ENCODE results near the gene KCNMA1.

Gene KCNMA1

GRCh38 chr10:76871697-76872295 lies 765.8 kb downstream of the KCNMA1 start:
- WGBS: 96% methylated on average over 2 of the region's 2 CpGs
- H3K4me3 ChIP-seq (ENCODE audit: insufficient read depth in 1 of 2, low read depth in 1 of 2, low read length in 2 of 2): no peak overlapping the region

GRCh38 chr10:76869931-76870330 lies 767.7 kb downstream of the KCNMA1 start:
- H4K8ac ChIP-seq (ENCODE audit: low read length): no peak overlapping the region
- H2BK12ac ChIP-seq (ENCODE audit: low read length in 2 of 2): no peak overlapping the region
- no peak overlapping the region for H3K4me2 ChIP-seq (ENCODE audit: low read length, poor library complexity, severe bottlenecking)
- peak overlapping the region in 1 of 2 experiments; percentile 55 for H3K23ac ChIP-seq (ENCODE audit: low read length in 2 of 2)
- no peak overlapping the region for H3K4ac ChIP-seq (ENCODE audit: low read depth in 1 of 2, low read length in 2 of 2)
- no peak overlapping the region for H3K9ac ChIP-seq (ENCODE audit: low read length)
- WGBS: 89% methylated on average over 10 of the region's 10 CpGs
- H3K79me1 ChIP-seq (replicated peaks; ENCODE audit: low read length, poor library complexity, severe bottlenecking): no peaks in the 10 kb centered on the region
- H3K4me1 ChIP-seq (ENCODE audit: control insufficient read depth, insufficient read depth, low read depth, low read length): no peaks in the 10 kb centered on the region
- H2AFZ ChIP-seq (ENCODE audit: low read depth, low read length): no peak overlapping the region
- peak overlapping the region; percentile 85 for H2BK15ac ChIP-seq (ENCODE audit: low read depth, poor library complexity, severe bottlenecking)
- H4K91ac ChIP-seq (ENCODE audit: low read length): no peak overlapping the region
- peaks cover 0 to 4% of the 10 kb centered on the region in 2 experiments for H3K27me3 ChIP-seq (ENCODE audit: control insufficient read depth in 1 of 2, insufficient read depth in 1 of 2, low read length in 2 of 2)
- H3K14ac ChIP-seq (ENCODE audit: low read length in 2 of 2): peak overlapping the region in 1 of 2 experiments; percentile 68
- H3K4me3 ChIP-seq (ENCODE audit: insufficient read depth in 1 of 2, low read depth in 1 of 2, low read length in 2 of 2): no peak overlapping the region
- no peak overlapping the region for H2BK120ac ChIP-seq (ENCODE audit: low read depth, low read length)
- H3K36me3 ChIP-seq (ENCODE audit: control insufficient read depth in 1 of 2, insufficient read depth in 2 of 2, low read depth in 1 of 2, low read length in 2 of 2): no peaks in the 10 kb centered on the region
- no peak overlapping the region for H2BK5ac ChIP-seq (ENCODE audit: low read depth, low read length, poor library complexity, severe bottlenecking)
- H2AK5ac ChIP-seq (ENCODE audit: low read length, severe bottlenecking): no peak overlapping the region
- no peak overlapping the region for H3K18ac ChIP-seq (ENCODE audit: low read depth in 1 of 2, low read length in 2 of 2)
- H3K9me3 ChIP-seq (ENCODE audit: control insufficient read depth, low read length): no peaks in the 10 kb centered on the region
- DNase-seq: no peak
- H3K27ac ChIP-seq (ENCODE audit: low read length, poor library complexity, severe bottlenecking): no peak overlapping the region

More at GRCh38 chr10:76871697-76872295, 765.8 kb downstream of the KCNMA1 start:
- Histone ChIP-seq H3K27me3 (ENCODE audit: control insufficient read depth in 1 of 2, insufficient read depth in 1 of 2, low read length in 2 of 2) (peaks cover 0 to 4% of the 10 kb centered on the region in 2 experiments), H3K18ac (ENCODE audit: low read depth in 1 of 2, low read length in 2 of 2) (no peak overlapping the region), H3K14ac (ENCODE audit: low read length in 2 of 2) (no peak overlapping the region), H2AFZ (ENCODE audit: low read depth, low read length) (no peak overlapping the region), H2BK120ac (ENCODE audit: low read depth, low read length) (no peak overlapping the region), H3K36me3 (ENCODE audit: control insufficient read depth in 1 of 2, insufficient read depth in 2 of 2, low read depth in 1 of 2, low read length in 2 of 2) (no peaks in the 10 kb centered on the region), H3K27ac (ENCODE audit: low read length, poor library complexity, severe bottlenecking) (no peak overlapping the region), H2AK5ac (ENCODE audit: low read length, severe bottlenecking) (no peak overlapping the region), H2BK12ac (ENCODE audit: low read length in 2 of 2) (no peak overlapping the region), H3K4me2 (ENCODE audit: low read length, poor library complexity, severe bottlenecking) (no peak overlapping the region), H4K91ac (ENCODE audit: low read length) (no peak overlapping the region), H3K9ac (ENCODE audit: low read length) (no peak overlapping the region), H2BK5ac (ENCODE audit: low read depth, low read length, poor library complexity, severe bottlenecking) (no peak overlapping the region), H3K9me3 (ENCODE audit: control insufficient read depth, low read length) (no peaks in the 10 kb centered on the region), H3K23ac (ENCODE audit: low read length in 2 of 2) (no peak overlapping the region), H3K79me1 (replicated peaks; ENCODE audit: low read length, poor library complexity, severe bottlenecking) (no peaks in the 10 kb centered on the region), H3K4me1 (ENCODE audit: control insufficient read depth, insufficient read depth, low read depth, low read length) (no peaks in the 10 kb centered on the region), H3K4ac (ENCODE audit: low read depth in 1 of 2, low read length in 2 of 2) (no peak overlapping the region), H4K8ac (ENCODE audit: low read length) (no peak overlapping the region), H2BK15ac (ENCODE audit: low read depth, poor library complexity, severe bottlenecking) (no peak overlapping the region)
- DNase-seq: no peak

GRCh38 chr10:76868098-76868977 lies 769.3 kb downstream of the KCNMA1 start:
- H2AK5ac ChIP-seq (ENCODE audit: low read length, severe bottlenecking): no peak overlapping the region
- H3K36me3 ChIP-seq (ENCODE audit: control insufficient read depth in 1 of 2, insufficient read depth in 2 of 2, low read depth in 1 of 2, low read length in 2 of 2): no peaks in the 10 kb centered on the region
- no peak overlapping the region for H3K18ac ChIP-seq (ENCODE audit: low read depth in 1 of 2, low read length in 2 of 2)
- no peak overlapping the region for H3K27ac ChIP-seq (ENCODE audit: low read length, poor library complexity, severe bottlenecking)
- H3K4me1 ChIP-seq (ENCODE audit: control insufficient read depth, insufficient read depth, low read depth, low read length): no peaks in the 10 kb centered on the region
- H3K27me3 ChIP-seq (ENCODE audit: control insufficient read depth in 1 of 2, insufficient read depth in 1 of 2, low read length in 2 of 2): peaks cover 0 to 4% of the 10 kb centered on the region in 2 experiments
- H4K91ac ChIP-seq (ENCODE audit: low read length): no peak overlapping the region
- no peak overlapping the region for H3K23ac ChIP-seq (ENCODE audit: low read length in 2 of 2)
- no peak overlapping the region for H3K4ac ChIP-seq (ENCODE audit: low read depth in 1 of 2, low read length in 2 of 2)
- H3K4me3 ChIP-seq (ENCODE audit: insufficient read depth in 1 of 2, low read depth in 1 of 2, low read length in 2 of 2): peak overlapping the region in 1 of 2 experiments; percentile 33
- H3K14ac ChIP-seq (ENCODE audit: low read length in 2 of 2): no peak overlapping the region
- no peak overlapping the region for H2BK12ac ChIP-seq (ENCODE audit: low read length in 2 of 2)
- H2BK120ac ChIP-seq (ENCODE audit: low read depth, low read length): no peak overlapping the region
- no peak overlapping the region for H2AFZ ChIP-seq (ENCODE audit: low read depth, low read length)
- H3K9ac ChIP-seq (ENCODE audit: low read length): peak overlapping the region; percentile 77
- H4K8ac ChIP-seq (ENCODE audit: low read length): no peak overlapping the region
- no peaks in the 10 kb centered on the region for H3K79me1 ChIP-seq (replicated peaks; ENCODE audit: low read length, poor library complexity, severe bottlenecking)
- no peak overlapping the region for H2BK15ac ChIP-seq (ENCODE audit: low read depth, poor library complexity, severe bottlenecking)
- 83% methylated on average over 3 of the region's 4 CpGs for WGBS
- H3K4me2 ChIP-seq (ENCODE audit: low read length, poor library complexity, severe bottlenecking): no peak overlapping the region
- no peak overlapping the region for H2BK5ac ChIP-seq (ENCODE audit: low read depth, low read length, poor library complexity, severe bottlenecking)
- no peaks in the 10 kb centered on the region for H3K9me3 ChIP-seq (ENCODE audit: control insufficient read depth, low read length)
- no peak for DNase-seq

GRCh38 chr10:76866841-76867586 lies 770.6 kb downstream of the KCNMA1 start:
- Histone ChIP-seq H3K4ac (ENCODE audit: low read depth in 1 of 2, low read length in 2 of 2) (no peak overlapping the region), H2BK120ac (ENCODE audit: low read depth, low read length) (no peak overlapping the region), H2AFZ (ENCODE audit: low read depth, low read length) (no peak overlapping the region), H3K4me1 (ENCODE audit: control insufficient read depth, insufficient read depth, low read depth, low read length) (no peaks in the 10 kb centered on the region), H3K14ac (ENCODE audit: low read length in 2 of 2) (no peak overlapping the region), H2AK5ac (ENCODE audit: low read length, severe bottlenecking) (no peak overlapping the region), H3K27me3 (ENCODE audit: control insufficient read depth in 1 of 2, insufficient read depth in 1 of 2, low read length in 2 of 2) (peaks cover 0 to 4% of the 10 kb centered on the region in 2 experiments), H3K4me2 (ENCODE audit: low read length, poor library complexity, severe bottlenecking) (no peak overlapping the region), H2BK15ac (ENCODE audit: low read depth, poor library complexity, severe bottlenecking) (no peak overlapping the region), H3K9ac (ENCODE audit: low read length) (no peak overlapping the region), H3K4me3 (ENCODE audit: insufficient read depth in 1 of 2, low read depth in 1 of 2, low read length in 2 of 2) (no peak overlapping the region), H2BK12ac (ENCODE audit: low read length in 2 of 2) (no peak overlapping the region), H3K79me1 (replicated peaks; ENCODE audit: low read length, poor library complexity, severe bottlenecking) (no peaks in the 10 kb centered on the region), H3K18ac (ENCODE audit: low read depth in 1 of 2, low read length in 2 of 2) (no peak overlapping the region), H4K91ac (ENCODE audit: low read length) (no peak overlapping the region), H3K27ac (ENCODE audit: low read length, poor library complexity, severe bottlenecking) (no peak overlapping the region), H3K36me3 (ENCODE audit: control insufficient read depth in 1 of 2, insufficient read depth in 2 of 2, low read depth in 1 of 2, low read length in 2 of 2) (no peaks in the 10 kb centered on the region), H3K9me3 (ENCODE audit: control insufficient read depth, low read length) (peaks cover 7% of the 10 kb centered on the region), H4K8ac (ENCODE audit: low read length) (no peak overlapping the region), H3K23ac (ENCODE audit: low read length in 2 of 2) (no peak overlapping the region), H2BK5ac (ENCODE audit: low read depth, low read length, poor library complexity, severe bottlenecking) (no peak overlapping the region)
- no peak for DNase-seq
- 98% methylated on average over 4 of the region's 4 CpGs for WGBS

All from mesenchymal stem cell (in vitro differentiated cells and primary cell).